DND-41 (cell line): ENCODE measurements around the gene PLA2G15.

Source experiments
- CTCF ChIP-seq: IDR thresholded peaks from 2 replicates; pipeline ENCODE4 v1.5.1; 2012; ENCODE audit warnings: borderline replicate concordance, low read length, moderate library complexity, mild to moderate bottlenecking; ENCODE audit not compliant: poor library complexity, severe bottlenecking; ENCODE audit errors: extremely low read depth
- EZH2 ChIP-seq: IDR thresholded peaks from 3 replicates; pipeline ENCODE4 v1.6.1; 2012; ENCODE audit warnings: borderline replicate concordance, low read depth, mild to moderate bottlenecking, moderate library complexity, low read length, inconsistent platforms; ENCODE audit not compliant: severe bottlenecking

DNA sequence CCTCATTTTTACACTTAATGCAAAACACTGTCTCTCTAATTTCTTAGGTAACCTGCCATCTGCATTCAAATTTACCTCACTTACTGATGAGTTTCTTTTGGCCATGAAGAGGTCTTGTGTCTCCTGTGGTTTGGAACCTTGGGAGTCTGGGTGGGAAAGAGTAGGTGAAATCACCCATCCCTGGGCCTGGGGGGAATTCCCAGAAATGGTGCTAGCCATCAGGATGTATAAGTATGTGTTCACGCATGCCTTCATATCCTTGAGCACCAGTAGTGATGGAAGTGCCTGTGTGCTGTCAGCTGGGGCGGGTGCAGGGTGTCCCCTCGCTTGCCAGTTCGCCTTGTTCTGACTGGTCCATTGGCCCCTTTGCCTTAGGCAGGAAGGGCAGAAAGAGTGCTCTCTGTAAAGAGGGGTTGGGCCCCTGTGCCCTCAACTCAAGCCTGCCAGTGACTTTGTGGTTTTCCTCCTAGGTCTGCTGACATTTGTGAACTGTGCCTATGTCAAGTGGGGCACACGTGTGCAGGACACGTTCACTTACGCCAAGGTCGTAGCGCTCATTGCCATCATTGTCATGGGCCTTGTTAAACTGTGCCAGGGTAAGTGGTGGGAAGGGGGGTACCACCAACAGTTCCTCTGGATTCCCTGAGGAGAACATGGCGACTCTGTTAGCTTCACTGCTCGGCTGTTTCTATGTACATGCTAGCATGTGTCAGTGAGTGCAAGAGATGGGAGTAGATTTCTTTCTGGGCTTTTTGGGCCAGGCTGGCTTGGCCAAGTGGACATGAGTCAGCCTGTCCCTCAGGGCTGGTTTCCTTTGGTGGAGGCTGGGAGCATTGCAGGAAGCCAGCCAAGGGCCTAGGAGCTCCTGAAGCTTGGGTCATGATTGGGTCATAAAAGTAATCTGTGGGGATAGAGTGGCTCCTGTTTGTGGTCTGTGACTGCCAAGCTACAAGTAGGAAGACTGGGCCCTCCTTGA lies 42.4 kb downstream of the PLA2G15 start:
- TF ChIP-seq CTCF (no peak), EZH2 (no peak)
